Fibroblast of skin of right biceps (primary cell): ENCODE measurements around the gene CD207.
"Not testable (repeated sequence)": the region's sequence is repeated elsewhere in the genome, so short reads cannot be mapped to it uniquely, and the experiment has no call there.

Experiments
- DNase-seq: peaks from one replicate; pipeline ENCODE4 v3.0.0-alpha.2; 2013

The CD207 gene

DNA sequence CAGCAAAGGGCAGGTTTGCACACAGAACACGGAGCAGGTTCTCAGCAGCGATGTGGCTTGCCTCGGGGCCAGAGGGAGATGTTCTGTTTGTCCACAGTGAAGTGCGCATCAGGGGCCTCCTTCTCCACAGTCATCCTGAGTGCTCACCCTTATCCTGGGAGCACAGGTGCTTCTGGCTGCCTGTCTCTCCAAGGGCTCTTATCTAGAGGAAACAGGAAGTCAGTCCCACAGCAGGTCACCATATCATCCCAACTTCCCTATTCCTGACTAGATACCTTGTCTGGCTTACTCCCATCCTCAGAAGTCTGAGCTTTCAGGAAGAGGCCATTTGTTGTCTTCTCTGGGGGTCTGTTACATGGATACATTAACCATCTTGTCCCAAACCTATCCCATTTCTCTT lies at the start of gene CD207:
CD207 (minus strand) TSS at position 174 of the 400 bp plus-strand sequence; CDS start at position 134, 40 bp downstream.
- DNase-seq, result no peak

DNA sequence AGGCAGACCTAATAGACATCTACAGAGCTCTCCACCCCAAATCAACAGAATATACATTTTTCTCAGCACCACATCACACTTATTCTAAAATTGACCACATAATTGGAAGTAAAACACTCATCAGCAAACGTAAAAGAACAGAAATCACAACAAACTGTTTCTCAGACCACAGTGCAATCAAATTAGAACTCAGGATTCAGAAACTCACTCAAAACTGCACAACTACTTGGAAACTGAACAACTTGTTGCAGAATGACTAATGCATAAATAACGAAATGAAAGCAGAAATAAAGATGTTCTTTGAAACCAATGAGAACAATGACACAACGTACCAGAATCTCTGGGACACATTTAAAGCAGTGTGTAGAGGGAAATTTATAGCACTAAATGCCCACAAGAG lies 42.9 kb upstream of the CD207 start:
- not testable (repeated sequence) for DNase-seq

DNA sequence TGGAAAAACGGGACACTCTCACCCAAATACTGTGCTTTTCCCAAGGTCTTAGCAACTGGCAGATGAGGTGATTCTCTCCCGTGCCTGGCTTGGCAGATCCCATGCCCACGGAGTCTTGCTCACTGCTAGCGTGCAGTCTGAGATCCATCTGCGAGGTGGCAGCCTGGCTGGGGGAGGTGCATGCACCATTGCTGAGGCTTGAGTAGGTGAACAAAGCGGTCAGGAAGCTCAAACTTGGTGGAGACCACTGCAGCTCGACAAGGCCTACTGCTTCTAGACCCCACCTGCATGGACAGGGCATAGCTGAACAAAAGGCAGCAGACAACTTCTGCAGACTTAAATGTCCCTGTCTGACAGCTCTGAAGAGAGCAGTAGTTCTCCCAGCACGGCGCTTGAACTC lies 40.5 kb upstream of the CD207 start:
- DNase-seq, result not testable (repeated sequence)

DNA sequence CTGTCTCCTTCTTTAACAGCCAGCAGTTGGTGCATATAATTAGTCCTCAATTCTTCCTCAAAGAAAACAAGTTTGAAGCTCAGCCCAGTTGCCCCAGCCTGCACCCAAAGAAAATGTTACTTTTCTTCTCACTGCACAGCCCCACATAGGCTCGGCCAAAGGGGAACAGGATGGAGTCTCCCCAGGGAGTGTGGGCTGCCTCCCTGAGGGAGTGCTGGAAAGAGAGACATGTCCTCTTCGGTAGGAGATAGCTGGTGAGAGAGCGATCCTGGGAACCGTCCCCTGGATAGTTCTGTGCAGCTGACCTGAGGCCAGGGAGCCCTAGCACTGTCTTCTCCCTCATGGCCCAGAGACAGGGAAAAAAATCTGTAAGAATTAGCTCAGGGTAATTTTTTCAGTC lies 37.9 kb upstream of the CD207 start:
- DNase-seq, result no peak

DNA sequence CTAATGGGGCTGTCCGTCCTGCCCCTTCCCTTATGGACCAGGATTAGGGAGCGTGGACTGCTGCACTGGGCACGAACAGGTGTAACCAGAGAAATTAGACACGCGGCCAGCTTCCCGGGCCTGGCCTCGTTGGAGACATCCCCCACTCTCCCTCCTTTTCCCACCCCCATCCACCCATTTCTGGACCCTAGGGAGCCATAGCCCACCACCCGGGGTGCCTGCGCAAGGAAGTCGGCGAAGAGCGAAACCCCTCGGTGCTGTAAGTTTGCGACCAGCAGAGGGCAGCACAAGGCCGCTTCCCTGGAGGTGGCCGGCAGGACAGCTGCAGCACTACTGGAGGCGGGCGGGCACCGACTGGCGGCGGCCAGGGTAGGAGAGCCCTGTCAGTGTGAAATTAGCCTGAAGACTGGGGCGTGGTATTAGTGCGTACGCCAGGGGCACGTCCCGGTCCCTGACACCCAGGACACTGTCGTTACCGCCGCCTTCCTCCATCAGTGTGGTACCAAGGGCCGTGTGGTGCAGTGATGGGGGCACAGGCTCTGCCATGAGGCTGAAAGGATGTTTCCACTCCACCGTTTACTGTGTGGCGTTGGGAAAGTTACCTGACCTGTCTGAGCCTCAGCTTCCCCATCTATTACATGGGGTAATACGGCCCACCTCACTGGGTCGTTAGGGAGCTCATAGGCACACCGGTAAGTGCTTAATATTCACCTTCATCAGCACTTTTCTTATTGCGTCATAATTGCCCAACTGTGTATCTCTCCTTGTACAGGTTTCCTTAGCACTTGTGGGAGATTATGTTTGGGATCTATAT lies 36.0 kb upstream of the CD207 start:
- peak; percentile 67 for DNase-seq

DNA sequence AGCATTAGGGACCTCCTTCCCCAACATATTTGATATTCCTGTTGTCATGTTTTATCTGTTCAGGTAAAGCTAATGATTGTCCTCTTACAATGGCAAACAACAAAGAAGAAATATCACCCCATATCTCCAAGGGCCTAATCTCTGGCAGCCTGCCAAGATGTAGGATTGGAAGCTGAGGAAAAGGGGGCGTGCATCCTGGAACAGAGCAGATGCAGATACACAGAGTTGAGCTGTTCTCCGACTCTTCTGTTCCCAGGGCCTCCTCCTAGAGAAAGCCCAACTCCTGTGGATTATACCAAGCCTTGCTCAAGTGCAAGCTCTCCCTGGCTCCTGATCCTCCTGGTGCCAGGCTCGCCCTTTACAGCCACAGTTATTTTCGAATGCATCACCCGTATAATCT lies 35.2 kb upstream of the CD207 start:
- no peak for DNase-seq

DNA sequence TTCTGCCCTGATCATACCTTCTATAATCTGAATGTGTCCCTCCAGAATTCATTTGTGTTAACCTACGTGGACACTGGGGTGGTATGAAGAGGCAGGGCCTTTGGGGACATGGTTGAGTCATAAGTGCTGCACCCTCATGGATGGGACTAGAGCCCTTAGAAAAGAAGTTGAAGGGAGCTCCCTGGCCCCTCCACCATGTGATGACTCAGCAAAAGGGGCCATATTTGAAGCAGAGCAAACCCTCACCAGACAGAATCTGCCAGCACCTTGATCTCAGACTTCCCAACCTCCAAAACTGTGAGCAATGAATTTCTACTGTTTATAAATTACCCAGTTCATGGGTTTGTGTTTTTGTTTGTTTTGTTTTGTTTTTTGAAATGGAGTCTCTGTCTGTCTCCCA lies 33.4 kb upstream of the CD207 start:
- DNase-seq, result no peak

DNA sequence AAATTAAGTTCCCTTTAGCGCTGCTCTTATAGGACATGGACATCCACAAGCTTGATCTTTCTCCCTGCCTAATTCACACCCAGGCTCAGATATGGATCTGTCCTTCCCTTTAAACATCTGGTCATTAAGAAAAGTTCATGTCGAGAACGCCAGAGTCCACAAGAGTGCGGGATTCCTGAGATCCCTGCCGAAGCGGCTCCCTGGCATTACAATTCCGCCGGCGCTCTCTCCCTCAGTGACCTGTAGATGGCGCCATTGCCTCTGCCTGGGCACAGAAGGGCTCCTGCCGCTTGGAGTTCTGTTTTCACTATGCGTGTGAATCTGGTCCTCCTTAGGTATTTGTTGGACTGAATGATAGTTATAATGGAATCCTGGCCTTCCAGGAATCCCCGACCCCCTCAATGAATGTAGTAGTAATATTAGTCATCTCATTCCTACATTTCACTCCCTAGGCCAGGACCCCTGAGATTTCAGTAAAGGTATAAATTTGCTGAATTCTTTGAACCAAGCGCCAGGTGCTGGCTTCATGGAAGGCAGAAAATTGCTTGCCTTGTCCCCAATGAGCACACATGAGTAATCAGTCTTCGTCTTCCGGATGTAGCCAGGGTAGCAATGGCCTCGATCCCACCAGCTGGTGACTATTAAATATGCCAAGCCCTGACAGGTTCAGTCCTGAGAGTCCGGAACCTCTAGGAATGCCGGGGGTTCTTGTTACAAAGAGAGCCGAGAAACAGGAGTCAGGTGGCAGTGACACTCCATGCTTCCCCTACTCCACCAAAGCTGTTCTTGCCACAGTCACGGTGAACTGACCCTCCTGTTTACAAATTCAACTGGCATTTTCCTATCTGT lies 26.4 kb upstream of the CD207 start:
- DNase-seq, result peak; percentile 68

DNA sequence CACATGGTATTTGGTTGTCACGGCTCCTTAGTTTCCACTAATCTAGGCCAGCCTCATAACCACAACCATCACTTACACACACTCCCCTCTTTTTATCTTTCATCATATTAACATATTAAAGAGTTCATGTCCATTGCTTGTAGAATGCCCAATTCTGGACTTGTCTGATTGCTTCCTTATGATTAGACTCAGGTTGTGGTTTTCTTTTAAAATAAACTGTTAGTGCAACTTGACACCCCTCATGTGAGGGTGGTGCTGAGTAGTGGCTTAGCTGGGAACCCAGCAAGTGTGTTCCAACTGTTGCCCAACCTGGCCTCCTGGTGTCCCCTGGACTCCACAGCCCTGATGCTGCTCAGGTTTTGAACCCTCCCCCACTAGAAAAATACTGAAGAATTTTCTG lies 20.1 kb upstream of the CD207 start:
- peak; percentile 17 for DNase-seq

DNA sequence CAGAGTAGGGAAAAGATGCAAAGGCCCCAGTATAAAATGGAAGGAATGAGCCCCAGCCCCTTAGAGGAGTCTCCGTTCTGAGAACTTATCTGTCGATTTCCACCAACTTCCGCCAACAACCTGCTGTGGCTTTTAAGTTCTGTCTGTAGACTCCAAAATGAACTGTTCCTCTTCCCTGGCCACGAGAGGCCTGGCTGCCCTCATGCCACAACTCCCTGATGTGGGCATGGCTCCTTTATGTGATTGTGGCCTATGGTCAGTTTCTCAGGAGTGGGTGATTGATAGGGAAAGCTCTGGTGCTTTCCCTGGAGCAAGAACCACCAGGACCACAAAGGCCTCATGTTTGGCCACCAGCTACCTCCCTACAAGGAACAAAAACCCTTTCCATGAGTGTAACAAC lies 18.8 kb upstream of the CD207 start:
- DNase-seq, result no peak

DNA sequence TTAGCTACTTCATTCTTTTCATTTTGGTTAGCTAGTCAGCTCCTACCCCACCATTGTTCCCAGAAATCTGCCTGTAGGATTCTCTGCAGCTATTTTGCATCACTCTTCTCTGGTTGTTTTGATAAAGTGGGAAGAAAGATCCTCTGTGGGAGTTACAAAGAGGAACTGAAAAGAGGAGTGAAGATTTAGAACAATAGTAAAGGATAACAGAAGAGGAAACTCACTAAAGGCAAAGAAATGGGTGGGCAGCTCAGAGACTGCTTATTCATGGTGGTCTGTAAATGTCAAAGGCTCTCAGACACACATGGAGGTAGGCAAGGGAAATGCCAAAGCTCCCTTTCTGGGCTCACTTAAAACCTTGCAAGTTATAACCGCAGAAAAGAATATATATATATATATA lies 17.2 kb upstream of the CD207 start:
- no peak for DNase-seq

DNA sequence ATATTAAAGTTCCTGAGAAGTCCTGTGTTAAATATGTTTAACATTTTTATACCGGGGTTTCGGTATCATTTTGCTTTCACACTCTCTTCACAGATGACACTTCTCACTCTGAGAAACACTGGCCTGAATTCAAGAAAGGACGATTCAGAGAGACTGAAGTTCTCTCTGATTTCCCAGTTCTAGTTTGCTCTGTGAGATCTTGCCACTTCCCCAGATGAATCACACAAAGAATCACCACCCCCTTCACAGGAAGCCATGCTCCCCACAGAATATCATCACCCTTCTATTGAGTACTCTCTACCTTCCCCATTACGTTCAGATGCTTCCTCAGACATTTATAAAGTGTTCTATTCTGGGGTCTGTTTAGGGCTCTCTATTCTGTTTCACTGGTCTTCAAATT lies 16.1 kb upstream of the CD207 start:
- peak; percentile 31 for DNase-seq

DNA sequence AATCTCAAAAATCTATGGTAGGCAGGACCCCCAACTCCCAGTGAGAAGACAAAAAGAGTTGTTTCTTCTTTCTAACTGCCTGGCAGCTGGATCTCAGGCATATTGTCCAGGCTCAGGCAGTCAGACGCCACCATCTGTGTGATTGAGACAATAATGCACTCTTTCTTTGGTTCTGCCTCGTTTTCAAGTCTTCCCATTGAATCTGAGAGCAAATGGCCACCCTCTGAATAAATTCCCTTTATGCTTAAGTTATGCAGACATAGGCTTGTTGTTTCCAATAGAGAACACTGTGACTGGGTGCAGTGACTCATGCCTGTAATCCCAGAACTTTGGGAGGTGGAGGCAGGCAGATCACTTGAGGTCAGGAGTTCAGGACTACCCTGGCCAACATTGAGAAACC lies 15.3 kb upstream of the CD207 start:
- peak; percentile 29 for DNase-seq

DNA sequence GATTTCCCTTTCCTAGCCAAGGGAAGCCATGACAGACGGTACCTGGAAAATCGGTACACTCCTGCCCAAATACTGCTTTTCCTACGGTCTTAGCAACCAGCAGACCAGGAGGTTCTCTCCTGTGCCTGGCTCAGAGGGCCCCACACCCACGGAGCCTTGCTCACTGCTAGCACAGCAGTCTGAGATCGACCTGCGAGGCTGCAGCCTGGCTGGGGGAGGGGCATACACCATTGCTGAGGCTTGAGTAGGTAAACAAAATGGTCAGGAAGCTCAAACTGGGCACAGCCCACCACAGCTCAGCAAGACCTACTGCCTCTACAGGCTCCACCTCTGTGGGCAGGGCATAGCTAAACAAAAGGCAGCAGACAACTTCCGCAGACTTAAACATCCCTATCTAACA lies 6.8 kb upstream of the CD207 start:
- DNase-seq, result no peak

DNA sequence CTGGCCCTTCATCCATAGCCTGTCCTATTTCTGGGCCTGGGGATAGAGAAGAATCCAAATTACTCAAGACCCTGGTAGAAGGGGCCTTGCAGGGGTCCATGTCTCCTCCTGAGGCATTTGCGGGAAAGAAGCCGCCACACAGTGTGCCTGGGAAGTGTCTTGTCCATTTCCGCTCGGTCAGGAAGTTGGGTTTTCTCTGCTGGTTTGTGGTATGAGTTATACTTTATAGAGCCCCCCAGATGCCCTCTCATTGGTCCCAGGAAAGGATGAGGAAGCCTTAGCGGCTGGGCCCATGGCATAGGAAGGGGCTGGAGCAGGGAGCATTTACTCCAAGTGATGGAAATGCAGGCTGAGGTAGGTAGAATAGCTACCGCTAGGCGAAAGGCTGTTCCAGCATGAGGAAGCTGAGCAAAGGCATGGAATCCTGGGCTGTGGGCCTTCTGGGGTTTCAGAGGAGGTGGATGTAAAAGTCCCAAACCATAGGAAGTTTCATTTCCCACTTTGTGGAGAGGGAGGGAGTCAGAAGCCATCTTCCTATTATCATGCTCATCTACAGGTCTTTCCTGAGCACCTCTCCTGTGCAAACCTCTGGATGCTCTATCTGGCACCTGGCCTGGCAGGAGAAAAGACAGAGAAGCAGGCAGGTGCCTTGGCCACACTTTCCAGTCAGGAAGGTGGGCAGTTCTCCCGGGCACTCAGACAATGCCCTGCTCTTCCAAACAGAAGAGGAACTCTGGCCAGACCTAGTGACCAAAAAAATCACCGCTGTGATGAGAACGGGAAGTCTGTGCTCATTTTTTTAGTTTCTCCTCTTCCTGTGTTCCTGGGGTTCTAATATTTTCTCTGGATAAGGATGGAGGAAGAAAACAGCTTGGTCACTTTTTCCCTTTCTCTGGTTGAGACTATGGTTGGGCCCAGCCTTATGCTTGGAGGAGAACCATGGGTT lies 2.6 kb upstream of the CD207 start:
- no peak for DNase-seq

DNA sequence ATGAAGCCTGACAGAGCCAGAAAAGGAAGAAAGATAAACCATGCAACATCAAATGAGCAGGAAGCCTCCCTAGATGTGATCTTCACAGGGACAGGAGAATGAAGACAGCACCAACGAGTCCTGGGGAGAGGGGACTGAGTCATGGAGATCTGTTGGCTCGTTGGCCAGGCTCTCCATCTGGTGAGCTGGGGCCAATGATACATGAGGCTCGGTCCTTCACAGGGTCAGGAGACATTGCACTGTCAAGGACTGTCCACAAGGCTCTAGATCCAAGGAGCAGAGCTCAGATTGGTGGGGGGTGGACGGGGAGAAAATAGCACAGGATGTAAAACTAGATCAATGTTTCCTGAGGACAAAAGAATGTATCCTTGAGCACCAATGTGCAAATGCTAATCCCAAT lies 735 bp downstream of the CD207 start:
- DNase-seq, result no peak

DNA sequence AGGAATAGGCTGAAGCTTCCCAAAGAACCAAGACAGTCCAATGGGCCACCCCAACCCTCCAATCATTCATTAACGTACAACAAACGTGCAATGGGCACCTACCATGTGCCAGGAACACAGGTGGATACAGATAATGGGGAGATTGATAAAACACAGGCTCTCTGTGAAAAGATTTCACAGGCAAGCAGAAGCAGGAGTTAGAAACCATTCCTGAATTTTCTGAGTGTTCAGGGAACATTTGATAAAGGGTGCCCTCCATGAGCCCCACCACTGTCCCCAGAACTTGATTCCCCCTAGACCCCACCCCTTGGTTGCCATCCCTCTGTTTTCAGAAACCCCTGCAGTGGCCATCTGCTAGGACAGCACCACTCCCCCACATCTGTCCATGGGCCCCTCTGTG lies 1.5 kb downstream of the CD207 start:
- no peak for DNase-seq

DNA sequence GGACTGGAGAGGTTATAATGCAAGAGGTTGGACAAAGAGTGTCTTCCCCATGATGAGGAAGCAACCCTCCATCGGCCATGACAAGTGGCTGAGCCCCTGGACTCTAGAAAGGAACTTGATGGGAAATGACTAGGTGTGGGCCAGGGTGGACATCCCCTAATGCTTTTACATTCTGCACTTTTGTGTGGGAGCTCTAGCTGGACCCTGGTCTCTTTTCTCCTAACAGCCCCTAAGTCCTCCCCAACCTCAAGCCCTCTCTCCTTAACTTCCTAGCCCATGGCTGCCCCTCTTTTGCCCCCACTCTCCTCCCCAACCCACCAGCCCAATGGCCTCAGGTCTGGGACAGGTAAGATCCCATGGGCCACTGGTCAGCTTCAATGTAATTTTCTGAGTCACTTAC lies 2.4 kb downstream of the CD207 start:
- DNase-seq, result no peak

DNA sequence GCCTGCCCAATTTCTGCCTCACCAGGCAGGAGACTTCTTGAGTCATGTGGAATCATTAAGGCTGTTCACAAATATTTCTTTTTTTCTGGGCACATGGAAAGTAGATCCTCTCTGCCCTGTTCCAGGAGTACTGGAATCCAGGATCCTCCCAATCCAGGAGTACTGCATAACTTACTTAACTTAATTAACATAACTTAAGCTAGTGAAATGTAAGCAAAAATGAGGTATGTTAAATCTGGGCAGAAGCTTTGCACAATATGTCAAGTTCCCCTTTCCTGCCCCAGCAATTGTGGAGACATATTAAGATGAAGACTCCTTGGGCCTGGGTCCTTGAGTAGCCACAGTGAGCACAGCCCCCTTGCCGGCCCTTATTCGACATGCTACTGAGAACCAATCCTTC lies 3.2 kb downstream of the CD207 start:
- DNase-seq, result no peak

DNA sequence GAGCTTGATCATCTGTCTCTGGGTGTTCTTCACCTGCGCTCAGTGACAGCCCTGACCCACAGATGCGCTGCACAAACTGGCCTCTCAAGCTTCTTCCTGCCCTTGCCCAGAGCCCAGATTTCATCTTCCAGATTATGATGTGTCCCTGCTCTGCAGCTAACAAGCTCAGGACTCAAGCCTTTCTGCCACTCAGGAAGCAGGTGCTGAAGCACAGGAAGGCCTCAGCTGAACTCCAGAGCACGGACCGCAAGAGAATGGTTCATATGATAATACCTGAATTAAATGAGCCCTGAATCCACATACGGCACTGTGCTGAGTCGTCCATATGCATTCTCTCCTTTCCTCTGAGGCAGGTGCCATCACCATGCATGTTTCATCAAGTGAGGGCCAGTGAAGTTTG lies 3.8 kb downstream of the CD207 start:
- DNase-seq, result no peak

DNA sequence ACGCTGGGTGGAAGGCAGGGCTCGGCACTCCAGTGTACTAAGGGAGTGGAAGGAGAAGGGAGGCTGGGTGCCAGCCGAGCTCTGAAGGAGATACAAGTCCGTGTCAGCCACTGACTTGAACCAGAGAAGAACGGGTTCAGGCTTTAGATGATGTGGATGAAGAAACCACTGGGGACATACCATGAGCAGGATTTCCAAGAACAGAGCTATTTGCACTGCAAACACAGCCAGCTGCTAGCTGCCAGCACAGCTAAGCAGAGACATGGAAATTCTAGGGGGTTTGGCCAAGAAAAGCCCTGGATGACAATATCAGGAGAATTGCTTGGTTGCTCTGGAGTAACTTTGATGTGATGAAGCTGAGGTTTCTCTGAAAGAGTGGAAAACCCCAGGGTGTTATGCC lies 5.2 kb downstream of the CD207 start:
- no peak for DNase-seq

DNA sequence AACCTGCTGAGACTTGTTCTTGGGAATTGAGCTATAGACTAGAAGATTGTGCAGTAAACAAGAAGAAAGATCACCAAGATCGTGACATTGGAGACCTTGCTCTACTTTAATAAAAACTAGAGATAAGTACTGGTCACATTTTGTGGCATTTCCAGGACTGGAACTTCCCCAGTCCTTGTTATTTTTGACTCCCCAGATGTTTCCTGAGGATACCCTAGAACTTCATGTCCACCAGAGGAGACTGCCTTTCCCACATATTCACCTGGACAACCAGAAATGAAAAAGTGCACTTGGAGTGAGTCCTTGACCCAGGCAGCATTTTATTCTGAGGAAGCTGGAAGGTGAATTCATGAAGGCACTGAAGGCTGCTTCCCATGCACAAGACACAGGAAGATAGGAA lies 5.7 kb downstream of the CD207 start:
- DNase-seq, result no peak
